Suprapubic skin (tissue), 3 donors: ENCODE data around the gene RFC3.

Experiments used
- CTCF ChIP-seq, 2 donors: fragments of 200-600 bp in 1 of 2; fragments of 450-650 bp in 1 of 2; sonication (generic) in 1 of 2; IDR thresholded peaks; one replicate each; pipeline ENCODE4 v1.5.1; 2016 to 2019; ENCODE audit warnings: antibody characterized with exemption in 2 of 2, mild to moderate bottlenecking in 1 of 2, moderate library complexity in 1 of 2
- EP300 ChIP-seq: sonication (generic); formaldehyde crosslinking; IDR thresholded peaks from one replicate; pipeline ENCODE4 v1.6.1; 2017; ENCODE audit warnings: antibody characterized with exemption

- TF ChIP-seq EP300 = no peak
- no peak for TF ChIP-seq CTCF (IDR thresholded peaks at IDR 0.05)
Measured at GRCh38 chr13:33868343-33868994, 50.5 kb downstream of the RFC3 start.
